Measurements from ENCODE around the gene UNC13A. TPM values are rescaled to one million over a fixed set of nuclear protein-coding genes. Genes with fewer than 3 reads are reported as not detected.

UNC13A gene
- total RNA-seq, 1 experiment from 2014 or later: 29.0 TPM

GRCh38 chr19:17687857-17688784 is at the start of gene UNC13A (continued):
- TF ChIP-seq CEBPB (IDR thresholded peaks at IDR 0.05; ENCODE audit: low read depth) (no peak), EZH2 (IDR thresholded peaks at IDR 0.05) (no peak), SIN3A (IDR thresholded peaks at IDR 0.05; ENCODE audit: low read depth) (peak; percentile 82), POLR2AphosphoS5 (IDR thresholded peaks at IDR 0.05; ENCODE audit: low read depth, low read length) (peak; percentile 56), SP1 (IDR thresholded peaks at IDR 0.05; ENCODE audit: low read depth) (peak; percentile 63), ATF3 (IDR thresholded peaks at IDR 0.05) (no peak), EGR1 (IDR thresholded peaks at IDR 0.05; ENCODE audit: low read depth) (peak; percentile 26; the same call in 1 of the 2 replicates)

- ChIA-PET RAD21 (ENCODE audit: low non-redundant PET in 1 of 2, low total read pairs in 2 of 2, uncharacterized antibody in 2 of 2, unreplicated experiment in 2 of 2) (no interaction called here), POLR2A (no interaction called here), CTCF (interaction anchor here (1.3 to 1.4 kb wide), 2 partner anchors 29 to 54 kb away, joined by 3 read pairs; no protein-coding TSS in a partner anchor)
- no TSS peak for BruUV-seq (replicated peaks)
- no peaks in the 10 kb centered on the region for H3K9me2 ChIP-seq (ENCODE audit: insufficient read depth)
- H3K9ac ChIP-seq (ENCODE audit: low read length): peak overlapping the region; percentile 36
- H3K79me2 ChIP-seq (ENCODE audit: insufficient read depth, low read length): peaks cover 8% of the 10 kb centered on the region; the same call in 1 of the 2 replicates
- no peaks in the 10 kb centered on the region for H3K9me3 ChIP-seq (ENCODE audit: control insufficient read depth in 1 of 2, insufficient read depth in 1 of 2, low read depth in 1 of 2, low read length in 2 of 2)
- H3K27ac ChIP-seq (ENCODE audit: low read depth, low read length): peak overlapping the region; percentile 62
- no peaks in the 10 kb centered on the region for H3K27me3 ChIP-seq (ENCODE audit: insufficient read depth, low read length)
- DNase-seq (ENCODE audit: low read depth, low spot score) (no peak), ATAC-seq (peak; percentile 75)
- peaks cover 21 to 32% of the 10 kb centered on the region in 2 experiments for H3K4me1 ChIP-seq (ENCODE audit: control insufficient read depth in 1 of 2, insufficient read depth in 2 of 2, low read length in 2 of 2)
- no peak overlapping the region for H2AFZ ChIP-seq (ENCODE audit: low read depth, low read length, poor library complexity, severe bottlenecking)
- peak overlapping the region; percentile 64 for H3K4me2 ChIP-seq (ENCODE audit: low read length)
- H3K36me3 ChIP-seq (ENCODE audit: control insufficient read depth in 1 of 2, insufficient read depth in 2 of 2, low read length in 2 of 2): peaks cover 7 to 19% of the 10 kb centered on the region in 2 experiments; a peak in 3 of 4 replicates
- TF ChIP-seq SRF (IDR thresholded peaks at IDR 0.05; ENCODE audit: low read depth) (no peak), RAD21 (IDR thresholded peaks at IDR 0.05; ENCODE audit: low read depth) (no peak), EZH2 (IDR thresholded peaks at IDR 0.05) (no peak), POLR2A (IDR thresholded peaks at IDR 0.05; ENCODE audit: borderline replicate concordance, extremely low read depth, insufficient read depth, insufficient read length) (no peak), FOSL1 (IDR thresholded peaks at IDR 0.05; ENCODE audit: low read depth) (peak; percentile 50; the same call in 1 of the 2 replicates), ZFX (IDR thresholded peaks at IDR 0.05) (no peak), ATF3 (IDR thresholded peaks at IDR 0.05) (no peak), JUND (IDR thresholded peaks at IDR 0.05) (peak; percentile 36; the same call in 1 of the 2 replicates), TCF7L2 (IDR thresholded peaks at IDR 0.05; ENCODE audit: borderline replicate concordance, extremely low read depth, insufficient read depth, insufficient read length) (no peak)
- peak overlapping the region in 1 of 2 experiments; percentile 27; a peak in 2 of 4 replicates for H3K4me3 ChIP-seq (replicated peaks in 1 of 2; ENCODE audit: low read depth in 1 of 2, low read length in 2 of 2)
- intact Hi-C loops (cut with micrococcal nuclease): no loop called here
- no peaks in the 10 kb centered on the region for H4K20me1 ChIP-seq (ENCODE audit: insufficient read depth)
Observed at GRCh38 chr19:17737690-17738153, 49.6 kb upstream of the UNC13A start.

Data from HCT116 (cell line).